HG03571 (cell line): Measurements from ENCODE around the gene CUX1.
"Not testable (repeated sequence)": the region's sequence is repeated elsewhere in the genome, so short reads cannot be mapped to it uniquely, and the experiment has no call there.

Experiments used
- ATAC-seq: cut with Tn5 transposase; IDR thresholded peaks from one replicate; pipeline ENCODE4 v1.9.1; 2021; ENCODE audit not compliant: unreplicated experiment

Gene CUX1

DNA sequence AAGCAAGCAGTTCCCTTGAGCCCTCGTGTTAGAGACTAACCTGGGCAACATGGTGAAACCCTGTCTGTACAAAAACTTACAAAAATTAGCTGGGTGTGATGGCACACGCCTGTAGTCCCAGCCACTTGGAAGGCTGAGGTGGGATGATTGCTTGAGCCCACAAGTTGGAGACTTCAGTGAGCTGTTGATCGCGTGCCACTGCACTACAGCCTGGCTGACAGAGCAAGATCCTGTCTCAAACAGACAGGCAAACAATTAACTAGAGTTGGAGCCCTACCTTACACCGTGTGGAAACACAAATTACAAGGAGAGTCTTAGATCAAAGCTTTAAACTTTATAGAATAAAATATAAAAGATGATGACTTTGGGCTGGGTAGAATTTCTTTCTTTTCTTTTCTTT, 219.5 kb downstream of the CUX1 start:
- ATAC-seq = no peak

DNA sequence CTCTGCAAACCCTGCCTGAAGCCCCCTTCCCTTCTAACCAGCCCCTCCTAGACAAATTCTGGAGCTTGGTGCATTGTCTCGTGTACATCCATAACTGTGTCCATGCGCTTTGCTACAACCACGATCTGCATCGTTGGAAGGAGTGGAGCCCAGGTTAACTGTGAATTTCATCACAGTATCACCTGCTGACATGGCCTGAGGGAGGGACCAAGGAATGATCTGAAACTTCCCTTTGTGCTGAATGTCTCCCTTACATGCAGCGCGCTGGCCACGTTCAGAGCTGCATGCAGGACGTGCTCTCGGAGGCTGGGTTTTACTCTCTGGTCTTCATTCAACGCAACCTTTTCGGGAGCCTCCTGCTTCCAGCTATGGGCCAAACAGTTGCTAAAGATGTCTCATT, 222.3 kb downstream of the CUX1 start:
- no peak for ATAC-seq

DNA sequence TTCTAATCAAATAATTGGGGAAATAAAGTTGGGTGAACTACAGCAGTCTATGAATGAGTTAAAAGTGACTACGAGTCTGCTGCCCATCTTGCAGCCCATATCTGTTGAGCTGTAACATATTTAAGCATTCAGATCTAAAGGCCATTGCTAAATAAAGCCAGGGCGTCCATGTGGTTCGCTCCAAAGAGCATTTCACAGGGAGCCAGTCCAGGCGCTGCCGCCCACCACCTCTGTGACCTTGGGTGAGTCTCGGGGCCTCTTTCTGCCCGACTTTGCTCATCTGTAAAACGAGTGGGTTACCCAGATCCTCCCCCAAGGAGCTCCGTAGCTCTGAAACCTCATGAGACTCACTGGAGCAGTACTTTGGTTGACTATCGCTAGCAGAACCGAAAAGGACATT, 223.1 kb downstream of the CUX1 start:
- no peak for ATAC-seq

DNA sequence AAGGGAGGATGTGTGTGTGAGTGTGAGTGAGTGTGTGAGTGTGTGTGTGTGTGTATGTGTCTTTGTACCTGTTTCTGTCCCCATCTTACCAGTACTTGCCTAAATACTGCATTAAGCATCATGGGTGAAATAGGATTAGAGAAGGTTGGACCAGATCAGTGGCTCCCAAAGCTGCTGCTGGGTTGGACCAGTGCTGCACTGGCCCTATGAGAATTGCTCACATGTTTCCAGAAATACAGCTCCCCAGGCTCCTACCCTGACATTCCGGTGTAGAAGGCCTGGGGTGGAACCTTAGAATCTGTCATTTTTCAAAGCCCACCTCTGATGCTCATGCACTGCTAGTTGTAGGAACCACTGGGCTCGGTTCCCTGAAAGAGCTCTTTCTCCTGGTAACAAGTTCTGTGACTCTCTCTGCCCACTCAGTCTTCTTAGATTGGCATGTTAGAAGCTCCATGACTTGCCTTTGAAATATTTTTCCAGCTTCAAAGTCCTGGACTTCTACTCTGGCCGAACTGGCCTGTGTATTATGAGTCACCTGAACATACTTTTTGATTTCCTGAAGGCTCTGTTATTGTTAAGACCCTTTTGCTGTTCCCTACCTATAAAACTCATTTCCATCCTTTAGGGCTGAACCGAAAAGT, 224.7 kb downstream of the CUX1 start:
- no peak for ATAC-seq

DNA sequence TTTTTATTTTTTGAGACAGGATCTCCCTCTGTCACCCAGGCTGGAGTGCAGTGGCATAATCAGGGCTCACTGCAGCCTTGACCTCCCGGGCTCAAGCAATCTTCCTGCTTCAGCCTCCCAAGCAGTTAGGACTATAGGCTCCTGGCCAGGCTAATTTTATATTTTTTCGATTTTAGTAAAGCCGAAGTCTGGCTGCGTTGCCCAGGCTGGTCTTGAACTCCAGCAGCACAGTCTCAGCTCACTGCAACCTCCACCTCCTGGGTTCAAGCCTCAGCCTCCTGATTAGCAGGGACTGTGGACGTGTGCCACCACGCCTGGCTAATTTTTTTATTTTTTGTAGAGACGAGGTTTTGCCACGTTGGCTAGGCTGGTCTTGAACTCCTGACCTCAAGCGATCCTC, 225.4 kb downstream of the CUX1 start:
- not testable (repeated sequence) for ATAC-seq

DNA sequence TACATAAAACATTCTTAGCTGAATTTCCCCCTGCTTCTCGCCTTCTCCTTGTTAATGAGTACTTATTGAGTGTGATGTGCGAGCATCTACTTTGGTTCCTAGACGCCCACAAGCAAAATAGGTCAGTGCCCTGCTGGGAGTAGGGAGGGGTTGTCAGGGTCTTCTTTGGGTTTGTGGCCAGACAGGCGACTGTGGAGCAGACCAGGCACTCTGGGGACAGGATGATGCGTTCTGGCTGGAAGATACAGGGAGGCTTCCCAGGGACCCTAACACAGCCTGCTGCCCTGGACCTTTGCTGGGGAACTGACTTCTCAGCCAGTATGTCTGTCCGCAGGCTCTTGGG, 227.2 kb downstream of the CUX1 start:
- no peak for ATAC-seq

DNA sequence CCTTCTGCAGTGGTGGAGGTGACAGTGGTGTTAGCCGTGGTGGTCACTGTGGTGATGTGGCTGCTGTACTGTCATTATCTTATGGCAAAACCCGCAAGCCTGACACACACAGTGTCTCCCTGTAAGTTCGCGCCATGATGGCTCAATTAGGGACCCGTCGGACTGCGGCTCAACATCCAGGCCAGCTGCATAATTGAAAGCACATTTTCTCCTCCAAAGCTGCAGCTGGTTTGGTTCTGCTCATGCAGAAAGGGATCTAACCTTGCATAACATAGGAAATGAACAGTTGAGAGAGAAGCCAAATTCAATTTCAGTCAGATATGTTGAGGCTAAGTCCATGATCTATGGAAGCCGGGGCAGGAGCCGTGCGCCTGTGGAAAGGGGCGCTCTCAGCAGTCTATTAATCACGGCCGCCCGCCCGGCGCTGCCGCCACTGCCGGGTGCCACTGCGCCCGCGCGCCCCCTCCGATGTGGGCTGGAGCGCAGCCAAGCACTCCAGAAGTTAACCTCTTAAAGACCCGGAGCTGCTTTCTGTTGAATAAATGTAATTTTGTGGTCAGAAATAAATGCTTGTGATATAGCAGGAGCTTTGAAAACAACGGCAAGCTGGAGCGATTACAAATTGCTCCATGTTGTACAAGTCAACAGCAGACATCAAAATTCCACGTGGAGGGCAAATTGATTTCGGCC, 227.7 kb downstream of the CUX1 start:
- ATAC-seq = no peak

DNA sequence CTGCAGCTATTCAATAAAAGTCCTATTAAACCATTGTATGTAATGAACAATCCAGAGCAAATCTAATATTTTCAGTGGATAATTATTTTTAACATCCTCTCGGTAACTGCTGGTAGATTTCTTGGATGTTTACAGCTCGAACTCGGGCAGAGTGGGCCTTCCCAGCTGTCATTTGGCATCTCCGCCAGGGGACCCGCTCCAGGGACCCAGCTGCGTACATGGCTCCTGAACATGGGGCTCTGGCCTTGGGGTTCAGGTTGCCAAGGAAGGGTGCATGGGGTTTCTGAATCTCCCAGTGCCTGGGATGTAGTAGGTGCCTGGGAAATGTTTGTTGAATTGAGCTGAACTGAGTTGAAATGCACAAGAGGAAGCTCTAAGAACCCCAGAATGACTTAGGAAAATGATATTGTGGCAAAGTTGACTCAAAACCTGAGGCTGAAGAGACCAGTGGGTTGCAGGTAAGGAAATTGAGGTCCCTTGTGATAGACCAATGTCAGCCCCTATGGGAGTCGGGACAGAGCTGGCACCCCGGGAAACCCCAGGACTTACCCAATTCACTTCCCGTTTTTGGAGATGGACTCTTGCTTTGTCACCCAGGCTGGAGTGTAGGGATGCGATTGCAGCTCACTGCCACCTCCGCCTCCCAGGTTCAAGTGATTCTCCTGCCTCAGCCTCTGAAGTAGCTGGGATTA, 228.4 kb downstream of the CUX1 start:
- no peak for ATAC-seq

DNA sequence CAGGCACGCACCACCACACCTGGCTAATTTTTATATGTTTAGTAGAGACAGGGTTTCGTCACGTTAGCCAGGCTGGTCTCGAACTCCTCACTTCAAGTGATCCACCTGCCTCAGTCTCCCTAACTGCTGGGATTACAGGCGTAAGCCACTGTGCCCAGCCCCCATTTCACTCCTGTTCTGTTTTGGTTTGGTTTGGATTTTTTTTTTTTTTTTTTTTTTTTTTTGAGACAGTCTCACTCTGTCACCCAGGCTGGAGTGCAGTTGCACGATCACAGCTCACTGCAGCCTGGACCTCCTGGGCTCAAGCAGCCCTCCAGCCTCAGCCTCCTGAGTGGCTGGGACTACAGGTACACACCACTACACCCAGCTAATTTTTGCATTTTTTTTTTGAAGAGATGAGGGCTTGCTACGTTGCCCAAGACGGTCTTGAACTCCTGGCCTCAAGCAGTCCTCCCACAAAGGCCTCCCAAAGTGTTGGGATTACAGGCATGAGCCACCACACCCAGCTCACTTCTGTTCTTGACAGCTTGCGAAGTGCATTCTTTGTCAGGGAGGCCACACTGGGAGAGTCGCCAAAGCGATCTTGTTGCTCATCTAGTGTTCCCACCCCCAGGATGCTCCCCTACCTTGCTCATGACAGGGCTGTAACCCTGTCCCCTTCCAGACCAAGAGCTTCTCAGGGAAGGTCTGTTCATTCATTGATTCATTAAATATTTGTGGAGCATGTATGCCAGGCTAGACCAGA, 229.1 kb downstream of the CUX1 start:
- no peak for ATAC-seq

DNA sequence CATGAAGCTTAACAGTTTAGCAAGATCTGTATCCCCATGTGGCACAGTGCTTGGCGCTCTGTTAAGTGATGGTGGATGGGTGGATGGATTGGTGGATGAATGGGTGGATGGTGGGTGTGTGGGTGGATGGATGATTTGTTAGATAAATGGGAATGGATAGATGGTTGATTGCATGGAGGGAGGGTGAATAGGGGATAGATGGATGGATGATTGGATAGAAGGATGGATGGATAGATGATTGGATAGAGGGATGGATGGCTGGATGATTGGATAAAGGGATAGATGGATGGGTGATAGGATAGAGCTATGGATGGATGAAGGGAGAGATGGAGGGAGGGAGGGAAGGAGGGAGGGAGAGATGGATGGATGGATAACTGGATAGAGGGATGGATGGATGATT, 229.7 kb downstream of the CUX1 start:
- ATAC-seq = no peak

DNA sequence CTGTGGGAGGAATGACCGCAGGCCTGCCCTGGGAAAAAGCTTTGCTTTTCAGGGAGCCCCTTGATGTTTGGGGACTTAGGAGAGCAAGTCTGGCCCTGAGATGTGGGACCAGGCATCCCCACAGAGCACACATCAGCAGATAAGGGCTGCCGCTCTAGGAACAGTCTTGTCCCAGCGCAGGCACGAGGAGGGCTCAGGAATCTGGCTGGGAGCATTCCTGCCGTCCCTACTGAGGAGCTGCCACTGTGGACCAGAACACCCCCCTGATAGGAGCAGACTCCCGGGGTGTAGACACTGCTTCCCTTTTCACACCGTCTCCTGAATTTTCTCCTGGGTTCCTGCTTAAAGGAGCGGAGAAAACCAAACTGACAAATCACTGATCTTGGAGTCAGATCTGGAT, 232.3 kb downstream of the CUX1 start:
- no peak for ATAC-seq

DNA sequence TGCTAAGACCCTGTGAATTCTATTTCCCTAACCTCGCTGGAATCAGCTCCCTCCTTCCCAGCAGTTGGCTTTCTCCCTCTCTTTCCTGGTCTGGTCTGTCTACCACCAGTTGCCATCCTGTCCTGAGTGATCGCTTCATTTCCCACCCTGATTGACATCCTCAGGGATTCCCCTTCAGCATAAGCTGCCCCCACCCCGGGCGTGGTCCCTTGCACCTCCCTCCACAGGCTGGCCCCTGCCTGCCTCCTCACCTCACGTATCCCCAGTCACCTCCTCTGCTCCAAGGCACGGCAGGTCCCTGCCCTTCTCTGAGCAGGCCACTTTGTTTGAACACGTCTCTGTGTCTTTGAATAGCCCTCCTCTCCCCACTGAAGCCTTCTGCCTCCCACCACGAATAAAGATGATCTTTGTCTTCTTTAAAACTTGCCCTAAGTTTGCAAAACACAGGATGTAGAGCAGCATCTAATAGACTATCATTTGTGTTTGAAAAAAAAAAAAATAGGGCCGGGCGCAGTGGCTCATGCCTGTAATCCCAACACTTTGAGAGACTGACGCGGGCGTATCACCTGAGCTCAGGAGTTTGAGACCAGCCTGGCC, 233.5 kb downstream of the CUX1 start:
- no peak for ATAC-seq

DNA sequence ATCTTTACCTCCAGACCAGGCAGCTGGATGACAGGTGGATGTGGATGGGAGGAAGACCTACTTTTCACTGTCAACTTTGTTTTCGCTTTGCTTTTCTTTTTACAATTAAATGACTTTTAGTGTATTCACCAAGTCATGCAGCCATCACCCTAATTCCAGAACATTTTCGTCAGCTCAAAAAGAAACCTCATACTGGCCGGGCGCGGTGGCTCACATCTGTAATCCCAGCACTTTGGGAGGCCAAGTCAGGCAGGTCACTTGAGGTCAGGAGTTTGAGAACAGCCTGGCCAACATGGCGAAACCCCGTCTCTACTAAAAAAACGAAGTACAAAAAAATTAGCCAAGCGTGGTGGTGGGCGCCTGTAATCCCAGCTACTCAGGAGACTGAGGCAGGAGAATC, 234.3 kb downstream of the CUX1 start:
- ATAC-seq = not testable (repeated sequence)

DNA sequence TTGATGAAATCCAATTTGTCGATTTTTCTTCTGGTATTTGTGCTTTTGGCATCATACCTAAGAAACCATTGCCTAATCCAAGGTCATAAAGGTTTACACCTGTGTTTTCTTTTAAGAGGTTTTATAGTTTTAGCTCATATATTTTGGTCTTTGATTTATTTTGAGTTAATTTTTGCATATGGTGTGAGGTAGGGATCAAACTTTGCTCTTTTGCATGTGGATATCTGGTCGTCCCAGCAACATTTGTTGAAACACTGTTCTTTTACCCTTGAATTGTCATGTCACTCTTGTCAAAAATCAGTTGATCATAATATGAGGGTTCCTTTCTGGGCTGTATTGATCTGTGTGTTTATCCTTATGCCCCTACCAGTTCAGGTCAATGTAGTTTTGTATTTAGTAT, 236.7 kb downstream of the CUX1 start:
- ATAC-seq = no peak

DNA sequence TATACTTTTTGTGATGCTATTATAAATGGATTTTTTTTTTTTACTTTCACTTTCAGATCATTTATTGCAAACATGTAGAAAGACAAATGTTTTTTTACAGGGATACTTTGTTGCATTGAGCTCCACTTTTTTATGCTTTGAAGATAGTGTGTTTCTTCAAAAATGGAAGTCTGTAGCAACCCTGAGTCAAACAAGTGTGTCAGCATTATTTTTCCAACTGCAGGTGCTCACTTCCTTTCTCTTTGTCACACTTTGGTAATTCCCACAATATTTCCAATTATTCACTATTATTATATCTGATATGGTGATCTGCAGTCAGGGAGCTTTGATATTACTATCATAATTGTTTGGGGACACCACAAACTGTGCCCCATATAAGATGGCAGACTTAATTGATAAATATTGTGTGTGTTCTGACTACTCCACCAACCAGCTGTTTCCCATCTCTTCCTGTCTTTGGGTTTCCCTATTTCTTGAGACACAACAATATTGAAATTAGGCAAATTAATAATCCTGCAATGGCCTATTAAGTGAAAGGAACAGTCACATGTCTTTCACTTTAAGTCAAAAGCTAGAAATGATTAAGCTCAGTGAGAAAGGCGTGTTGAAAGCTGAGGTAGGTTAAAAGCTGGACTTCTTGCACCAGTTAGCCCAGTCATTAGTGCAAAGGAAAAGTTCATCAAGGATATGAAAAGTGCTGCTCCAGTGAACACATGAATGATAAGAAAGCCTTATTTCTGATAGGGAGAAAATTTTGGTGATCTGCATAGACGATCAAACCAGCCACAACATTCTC, 238.0 kb downstream of the CUX1 start:
- ATAC-seq = no peak

DNA sequence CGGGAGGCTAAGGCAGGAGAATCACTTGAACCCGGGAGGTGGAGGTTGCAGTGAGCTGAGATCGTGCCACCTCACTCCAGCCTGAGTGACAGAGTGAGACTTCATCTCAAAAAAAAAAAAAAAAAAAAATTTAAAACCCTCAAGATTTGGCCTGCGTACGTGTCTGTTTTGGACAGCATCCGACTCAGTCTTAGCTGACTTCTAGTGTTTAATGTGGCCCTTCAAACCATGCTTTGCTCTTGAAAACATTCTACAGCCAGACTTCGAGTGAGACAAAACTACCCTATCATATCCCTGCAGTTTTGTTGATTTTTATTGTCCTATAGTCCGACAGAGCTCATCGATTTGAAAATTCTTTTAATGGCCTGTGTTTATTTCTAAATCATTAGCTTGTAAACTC, 242.1 kb downstream of the CUX1 start:
- no peak for ATAC-seq

DNA sequence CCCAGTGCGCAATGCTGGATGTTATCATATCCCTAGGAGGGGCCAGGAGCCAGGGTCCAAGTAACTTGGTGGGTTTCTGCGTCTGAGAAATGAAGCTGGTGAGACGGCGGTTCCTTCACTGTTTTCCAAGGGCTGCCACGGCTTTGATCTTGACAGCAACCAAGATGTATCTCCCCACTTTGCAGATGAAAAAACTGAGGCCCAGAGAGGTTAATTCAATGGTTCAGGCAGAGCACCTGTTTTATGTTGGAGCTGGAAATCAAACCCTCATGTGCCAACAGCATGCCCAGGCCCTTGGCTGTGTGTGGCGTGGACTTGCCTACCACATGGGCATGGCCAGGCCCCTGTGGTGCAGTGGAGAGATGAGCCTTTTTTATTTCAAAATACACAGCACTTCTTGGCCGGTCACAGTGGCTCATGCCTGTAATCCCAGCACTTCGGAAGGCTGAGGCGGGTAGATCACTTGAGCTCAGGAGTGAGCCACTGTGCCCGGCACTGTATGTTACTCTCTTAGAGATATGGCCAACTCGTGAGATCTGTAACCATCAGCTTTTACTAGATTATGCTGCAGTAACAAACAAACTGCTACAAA, 244.0 kb downstream of the CUX1 start:
- no peak for ATAC-seq

DNA sequence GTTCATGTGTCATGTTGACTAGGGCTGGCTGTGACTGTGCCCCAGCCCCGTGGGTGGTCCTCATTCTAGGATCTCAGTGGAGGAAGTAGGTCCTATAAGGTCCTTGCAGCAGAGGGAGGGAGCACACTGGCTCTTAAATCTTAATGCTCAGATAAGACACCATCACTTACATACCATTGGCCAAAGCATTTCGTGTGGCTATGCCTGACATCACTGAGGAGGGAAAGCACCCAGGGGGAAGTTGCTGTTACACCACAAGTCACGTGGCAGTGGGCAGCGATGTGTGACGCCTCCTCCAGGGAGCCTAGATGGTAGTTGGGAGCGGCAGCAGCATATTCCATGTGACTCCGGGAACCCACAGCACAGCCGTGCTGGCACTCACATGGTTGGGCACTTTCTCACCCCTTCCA, 244.6 kb downstream of the CUX1 start:
- ATAC-seq = peak; percentile 95

DNA sequence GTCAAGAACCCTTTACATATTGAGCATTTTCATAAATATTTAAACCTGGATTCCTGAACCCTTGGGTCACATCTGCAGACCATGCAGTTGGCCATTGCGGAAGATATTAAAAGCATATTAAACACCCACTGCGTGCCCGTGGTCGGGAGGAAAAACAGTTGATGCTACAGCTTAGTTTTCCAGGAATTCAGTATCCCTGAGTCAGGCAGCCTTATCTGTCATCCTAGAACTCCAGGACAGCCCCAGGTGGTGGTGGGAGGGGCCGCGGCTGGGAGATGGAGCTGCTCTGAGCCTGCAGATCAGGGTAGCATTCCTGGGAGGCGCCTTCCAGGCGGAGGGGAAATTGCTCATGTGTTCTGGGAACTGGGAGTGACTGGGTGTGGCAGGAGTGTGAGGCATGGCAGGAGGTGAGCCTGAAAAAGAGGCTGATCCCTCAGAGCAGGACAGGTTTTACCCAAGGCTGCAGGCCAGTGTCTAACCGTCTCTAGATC, 246.3 kb downstream of the CUX1 start:
- no peak for ATAC-seq

DNA sequence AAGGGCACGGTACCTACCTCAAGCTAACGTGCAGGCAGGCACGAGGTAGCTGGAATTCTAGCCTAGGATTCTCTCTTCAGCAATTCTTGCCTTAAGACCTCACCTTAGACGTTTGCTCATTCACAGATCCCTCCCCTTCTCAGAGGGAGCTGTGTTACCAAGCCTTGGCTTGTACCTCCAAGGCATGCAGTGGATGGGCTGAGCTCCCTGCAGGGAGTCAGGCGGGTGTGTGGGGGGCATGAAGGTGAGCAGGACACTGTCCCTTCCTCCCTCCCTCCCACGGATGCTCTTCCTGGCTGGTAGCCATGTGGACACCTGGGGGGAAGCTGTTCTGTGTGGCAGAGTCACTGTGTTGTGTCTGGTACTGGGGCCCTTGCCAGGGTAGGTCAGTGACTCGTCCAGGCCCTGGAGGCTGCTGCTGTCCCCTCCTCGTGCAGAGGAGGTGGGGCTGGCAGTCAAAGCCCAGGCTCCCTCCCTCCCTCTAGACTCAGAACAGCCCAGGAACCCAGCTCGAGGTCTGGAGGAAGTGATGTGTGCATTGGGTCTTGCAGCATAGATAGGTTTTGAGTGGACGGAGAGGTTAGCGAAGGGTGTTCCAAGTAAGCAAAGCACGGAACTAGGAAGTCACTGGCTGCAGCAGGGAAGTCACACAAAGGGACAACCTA, 247.1 kb downstream of the CUX1 start:
- ATAC-seq = no peak
